Cardiac muscle cell (in vitro differentiated cells and primary cell): Measurements from ENCODE around the gene ADAMTS16. TPM values are rescaled to one million over a fixed set of nuclear protein-coding genes. Genes with fewer than 3 reads are reported as not detected.

Experiments
- DNase-seq, 2 donors: peaks; one replicate each; pipeline versions ENCODE4 v3.0.0 to v3.0.0-alpha.2; 2010 to 2017; ENCODE audit warnings: low read depth in 1 of 2, low spot score in 1 of 2
- H3K27ac ChIP-seq: fragments of 200-600 bp; sonication (generic); 2 replicates; pipeline ENCODE4 v1.5.1; 2016
- H3K27me3 ChIP-seq: fragments of 200-600 bp; sonication (generic); 2 replicates; pipeline ENCODE4 v1.6.0; 2016; ENCODE audit warnings: control low read depth
- H3K36me3 ChIP-seq: fragments of 200-600 bp; sonication (generic); 2 replicates; pipeline ENCODE4 v1.5.1; 2016; ENCODE audit warnings: control low read depth
- H3K4me1 ChIP-seq: fragments of 200-600 bp; sonication (generic); 2 replicates; pipeline ENCODE4 v1.8.1; 2017; ENCODE audit warnings: low read depth, mild to moderate bottlenecking, mixed run types
- H3K4me3 ChIP-seq: fragments of 200-600 bp; sonication (generic); 2 replicates; pipeline ENCODE4 v1.5.1; 2016; ENCODE audit warnings: mild to moderate bottlenecking
- H3K9me3 ChIP-seq: fragments of 200-600 bp; sonication (generic); 2 replicates; pipeline ENCODE4 v1.5.1; 2017; ENCODE audit warnings: low read depth, mild to moderate bottlenecking, control low read depth
- CTCF ChIP-seq: IDR thresholded peaks from 2 replicates; pipeline ENCODE4 v1.5.1; 2012; ENCODE audit warnings: low read depth, mild to moderate bottlenecking, low read length
- polyA plus RNA-seq: library from polyadenylated mRNA; unstranded; fragments of >200 nt; fragmentation: Nextera tagmentation; extraction: Ambion mirVana; gene quantifications from 2 replicates; pipeline ENCODE4 v1.2.1, GENCODE V29; 2016
- total RNA-seq: library from RNA; depleted of rRNA; stranded (reverse); fragments of >200 nt; gene quantifications from 2 replicates; pipeline ENCODE4 v1.2.3, GENCODE V29; 2016

The ADAMTS16 gene
- total and polyA plus RNA-seq, 2 experiments from 2014 or later = not detected

GRCh38 chr5:5209089-5209488, 69.0 kb downstream of the ADAMTS16 start:
- TF ChIP-seq CTCF = no peak
- Histone ChIP-seq H3K27ac (no peak overlapping the region), H3K27me3 (no peaks in the 10 kb centered on the region), H3K36me3 (no peaks in the 10 kb centered on the region), H3K4me3 (no peak overlapping the region), H3K9me3 (no peaks in the 10 kb centered on the region), H3K4me1 (no peaks in the 10 kb centered on the region)
- DNase-seq = no peak

GRCh38 chr5:5209510-5210286, 69.6 kb downstream of the ADAMTS16 start:
- no peak overlapping the region for H3K4me3 ChIP-seq
- H3K4me1 ChIP-seq = no peaks in the 10 kb centered on the region
- H3K27ac ChIP-seq = no peak overlapping the region
- H3K9me3 ChIP-seq = no peaks in the 10 kb centered on the region
- no peaks in the 10 kb centered on the region for H3K36me3 ChIP-seq
- TF ChIP-seq CTCF = no peak
- no peak for DNase-seq
- H3K27me3 ChIP-seq = no peaks in the 10 kb centered on the region

- no peak for TF ChIP-seq CTCF
Observed at GRCh38 chr5:5217371-5217770, 77.2 kb downstream of the ADAMTS16 start.

GRCh38 chr5:5218396-5218795, 78.3 kb downstream of the ADAMTS16 start:
- no peak for TF ChIP-seq CTCF

More at GRCh38 chr5:5217371-5217770, 77.2 kb downstream of the ADAMTS16 start:
- H3K4me1 ChIP-seq = no peaks in the 10 kb centered on the region
- H3K27me3 ChIP-seq = no peaks in the 10 kb centered on the region
- H3K9me3 ChIP-seq = no peaks in the 10 kb centered on the region
- no peak overlapping the region for H3K4me3 ChIP-seq
- no peaks in the 10 kb centered on the region for H3K36me3 ChIP-seq
- no peak for DNase-seq
- no peak overlapping the region for H3K27ac ChIP-seq

GRCh38 chr5:5219541-5219940, 79.4 kb downstream of the ADAMTS16 start:
- no peaks in the 10 kb centered on the region for H3K27me3 ChIP-seq
- TF ChIP-seq CTCF = no peak
- no peak overlapping the region for H3K27ac ChIP-seq
- H3K36me3 ChIP-seq = no peaks in the 10 kb centered on the region
- H3K4me1 ChIP-seq = no peaks in the 10 kb centered on the region
- no peak for DNase-seq
- H3K9me3 ChIP-seq = no peaks in the 10 kb centered on the region
- H3K4me3 ChIP-seq = no peak overlapping the region

More at GRCh38 chr5:5218396-5218795, 78.3 kb downstream of the ADAMTS16 start:
- Histone ChIP-seq H3K27me3 (no peaks in the 10 kb centered on the region), H3K9me3 (no peaks in the 10 kb centered on the region), H3K4me3 (no peak overlapping the region), H3K27ac (no peak overlapping the region), H3K4me1 (no peaks in the 10 kb centered on the region), H3K36me3 (no peaks in the 10 kb centered on the region)
- no peak for DNase-seq
